IPS-NIHi7 (cell line): ENCODE measurements around the gene DYSF.

Experiments
- DNase-seq: peaks from one replicate; pipeline ENCODE4 v3.0.0; 2012; ENCODE audit warnings: mixed read lengths; ENCODE audit errors: extremely low spot score

Gene DYSF

GRCh38 chr2:71571945-71572344, 118.6 kb downstream of the DYSF start:
- DNase-seq = no peak

DNA sequence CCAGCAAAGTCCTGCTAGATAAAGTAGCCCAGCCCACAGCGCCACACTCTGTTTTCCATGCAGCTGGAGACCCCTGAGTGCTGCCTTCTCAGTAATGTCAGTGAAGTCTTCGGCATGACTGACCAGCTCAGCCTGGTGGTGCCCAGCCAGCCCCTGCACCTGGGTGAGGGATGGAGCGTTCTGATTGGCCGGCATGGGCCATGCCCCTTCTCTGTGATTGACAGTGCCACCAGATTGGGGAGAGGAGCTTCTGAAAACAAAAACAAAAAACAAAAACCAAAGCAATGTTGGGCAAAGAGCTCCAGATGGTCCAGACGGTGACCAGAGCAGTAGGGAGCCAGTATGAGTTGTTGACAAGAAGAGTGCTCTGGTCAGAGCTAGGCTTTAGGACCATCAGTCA, 122.6 kb downstream of the DYSF start:
- DNase-seq = no peak

- DNase-seq = no peak
Observed at GRCh38 chr2:71576541-71576940, 123.2 kb downstream of the DYSF start.

- no peak for DNase-seq
Observed at GRCh38 chr2:71577209-71577608, 123.8 kb downstream of the DYSF start.

DNA sequence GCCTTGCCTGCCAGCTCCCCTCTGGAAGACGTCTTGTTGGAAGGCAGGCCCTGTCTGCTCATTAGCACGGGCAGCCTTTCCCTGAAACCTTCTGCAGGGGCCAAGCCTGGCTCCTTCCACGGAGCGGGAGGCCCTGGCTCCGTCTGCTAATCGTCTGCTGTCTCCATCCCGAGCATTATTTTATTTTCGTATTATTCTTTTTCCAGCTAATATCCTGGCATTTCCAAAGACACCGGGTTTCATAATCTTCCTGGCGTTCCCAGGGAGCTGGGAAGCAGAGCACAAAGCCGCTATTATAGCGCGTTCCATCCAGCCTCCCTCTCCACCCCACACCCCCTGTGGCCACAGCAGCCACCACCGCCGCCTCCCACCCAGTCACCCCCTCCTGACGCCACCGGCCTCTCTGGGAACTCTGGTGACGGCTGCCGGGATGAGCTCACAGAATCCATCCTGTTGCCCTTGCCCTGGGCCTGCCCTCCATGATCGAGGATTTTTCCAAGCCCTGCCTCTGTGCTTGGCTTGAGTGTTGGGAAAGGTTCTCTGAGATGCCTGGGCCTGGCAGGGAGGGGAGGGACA, 125.5 kb downstream of the DYSF start:
- DNase-seq = no peak

DNA sequence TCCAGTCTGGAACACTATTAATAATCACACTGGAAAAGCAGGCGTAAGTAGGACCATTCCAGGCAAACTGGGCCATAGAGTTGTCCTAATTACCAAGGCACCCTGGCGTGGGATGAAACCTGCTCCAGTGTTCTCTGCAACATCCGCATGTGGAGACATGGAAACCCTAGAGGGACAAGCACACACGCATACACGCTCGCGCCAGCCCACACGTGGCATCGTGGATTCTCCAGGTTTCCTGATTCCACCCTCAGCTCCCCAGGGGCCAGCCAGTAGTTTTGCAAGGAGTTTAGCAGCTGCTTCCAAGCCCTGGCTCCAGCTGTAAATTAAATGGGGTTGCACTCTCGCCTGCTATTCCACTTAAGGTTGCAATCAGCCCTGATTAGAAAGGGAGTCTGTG, 127.7 kb downstream of the DYSF start:
- DNase-seq = no peak

DNA sequence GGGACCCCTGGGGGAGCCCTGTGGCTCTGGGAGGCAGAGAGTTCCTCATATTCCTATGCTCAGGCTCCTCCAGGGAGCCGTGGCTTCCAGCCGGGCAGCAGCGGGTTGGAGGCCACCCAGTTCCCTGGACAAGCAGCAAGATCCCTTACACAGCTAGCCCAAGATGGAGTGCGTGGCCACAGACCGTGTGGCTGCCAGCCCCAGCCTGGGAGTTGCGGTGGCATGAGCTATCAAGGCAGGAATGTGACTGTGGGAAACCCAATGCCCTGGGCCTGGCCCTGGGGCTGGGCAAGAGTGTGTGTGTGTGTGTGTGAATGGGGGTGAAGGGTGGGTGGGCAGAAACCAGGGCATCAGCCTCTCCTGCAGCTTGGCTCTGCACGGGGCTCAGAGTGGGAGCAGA, 130.5 kb downstream of the DYSF start:
- no peak for DNase-seq

DNA sequence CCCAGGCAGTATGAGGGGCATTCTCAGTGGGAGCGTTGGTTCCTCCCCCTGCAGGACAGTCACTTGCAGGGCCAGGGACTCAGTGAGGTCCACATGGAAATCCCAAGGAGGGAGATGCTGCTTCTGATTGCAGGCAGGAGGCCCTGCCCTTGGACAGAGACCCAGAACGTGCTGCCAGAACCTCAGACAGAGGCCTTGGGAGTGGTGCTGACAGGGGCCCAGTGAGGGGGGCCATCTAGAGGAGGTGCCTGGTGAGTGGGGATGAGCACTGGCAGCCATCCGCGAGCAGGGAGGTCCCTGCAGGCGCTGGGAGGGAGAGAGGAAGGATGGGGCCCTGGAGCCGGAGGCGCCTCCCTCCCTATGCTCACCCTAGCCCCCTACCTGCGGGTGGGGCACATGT, 133.1 kb downstream of the DYSF start:
- no peak for DNase-seq

- no peak for DNase-seq
Observed at GRCh38 chr2:71587509-71588073, 134.2 kb downstream of the DYSF start.

DNA sequence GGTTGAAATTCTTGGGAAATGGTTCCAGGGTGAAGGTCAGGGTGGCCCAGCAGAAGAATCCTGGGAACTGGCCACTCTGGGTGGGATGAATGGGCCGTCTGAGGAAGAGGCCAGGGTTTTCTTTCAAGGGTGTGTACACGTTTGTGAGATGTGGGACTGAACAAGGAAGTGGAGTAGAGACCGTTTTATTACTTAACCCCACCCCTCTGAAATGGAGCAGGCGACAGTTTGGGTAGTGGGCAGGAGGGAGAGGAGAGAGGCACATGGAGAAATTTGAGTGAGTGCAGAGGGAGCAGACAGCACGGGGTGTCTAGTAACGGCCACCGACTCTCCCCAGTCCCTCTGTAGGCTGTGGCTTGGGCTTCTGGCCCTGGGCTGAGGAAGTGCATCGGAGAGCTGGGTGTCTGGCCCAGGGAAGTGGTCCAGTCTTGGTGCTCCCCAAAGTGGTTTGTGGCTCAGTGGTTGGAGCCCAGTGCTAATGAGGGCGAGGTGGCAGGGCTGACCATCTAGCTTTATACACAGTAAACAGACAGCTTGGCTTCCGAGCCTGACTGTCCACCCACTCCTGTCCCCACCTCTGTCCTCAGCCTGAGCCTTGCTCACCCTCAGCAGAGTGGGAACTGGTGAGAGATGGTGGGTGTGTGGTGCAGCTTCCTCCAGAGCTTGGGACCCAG, 135.3 kb downstream of the DYSF start:
- no peak for DNase-seq

GRCh38 chr2:71589763-71590162, 136.4 kb downstream of the DYSF start:
- DNase-seq = peak; percentile 58

DNA sequence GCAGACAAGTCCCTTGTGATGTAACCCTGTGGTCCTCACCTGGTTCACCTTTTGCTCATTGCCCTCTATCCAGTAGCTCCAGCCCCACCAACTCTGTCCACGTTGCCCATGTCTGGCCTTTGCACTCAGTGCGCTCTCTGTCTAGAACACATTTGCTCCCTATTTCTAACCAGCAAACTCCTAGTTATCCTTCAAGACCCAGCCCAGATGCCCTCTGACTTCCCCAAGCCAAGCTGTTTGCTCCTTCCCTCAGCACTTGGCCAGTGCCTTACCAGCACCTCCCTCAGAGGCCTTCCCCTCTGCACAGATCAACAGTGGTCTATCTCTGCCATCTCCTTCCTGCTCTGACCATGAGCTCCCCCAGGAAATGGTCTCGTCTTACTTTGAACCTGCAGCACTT, 137.7 kb downstream of the DYSF start:
- DNase-seq = no peak

DNA sequence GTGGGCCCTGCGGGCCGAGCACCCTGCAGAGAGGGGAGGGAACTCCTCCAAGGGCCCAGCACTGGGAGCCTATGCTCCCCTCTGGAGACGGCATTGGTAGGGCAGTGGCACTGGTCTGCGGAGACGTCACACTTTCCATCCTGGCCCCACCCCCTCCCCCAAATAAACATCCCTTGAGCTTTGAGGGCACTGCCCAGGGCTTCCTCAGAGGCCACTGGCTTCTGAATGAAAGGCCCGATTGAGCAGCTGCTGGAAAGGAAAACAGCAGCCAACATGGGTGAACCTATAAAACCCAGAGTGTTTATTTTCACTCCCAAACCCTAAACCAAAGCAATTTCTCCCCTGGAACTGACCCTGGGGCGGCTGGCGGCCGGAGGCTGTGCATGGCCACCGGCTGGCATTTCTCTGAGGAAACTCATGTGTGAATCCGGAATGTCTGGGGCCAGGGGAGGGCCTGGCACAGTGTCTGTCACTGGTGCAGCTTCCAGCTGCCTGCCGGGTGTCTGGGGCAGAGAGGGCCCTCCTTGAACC, 138.9 kb downstream of the DYSF start:
- DNase-seq = peak; percentile 52

GRCh38 chr2:71595569-71595968, 142.2 kb downstream of the DYSF start:
- DNase-seq = no peak

DNA sequence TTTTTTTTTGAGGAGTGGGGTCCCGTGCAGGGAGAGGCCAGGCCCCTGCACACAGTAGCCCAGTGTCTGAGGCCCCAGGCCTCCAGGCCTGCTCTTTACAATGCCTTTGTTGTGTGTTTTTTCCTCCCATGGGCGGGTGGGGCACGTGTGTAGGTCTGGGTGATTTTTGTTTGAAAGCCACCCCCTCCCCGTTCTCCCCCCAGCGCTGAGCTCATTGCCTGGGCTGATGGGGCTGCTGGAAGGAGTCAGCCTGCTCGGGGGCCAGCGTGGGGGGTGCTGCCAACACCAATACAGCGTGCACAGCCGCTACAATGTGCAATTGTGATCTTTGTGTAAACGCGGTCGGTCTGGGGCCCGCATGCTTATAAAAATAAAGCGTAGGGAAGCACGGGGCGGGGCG, 142.7 kb downstream of the DYSF start:
- no peak for DNase-seq

DNA sequence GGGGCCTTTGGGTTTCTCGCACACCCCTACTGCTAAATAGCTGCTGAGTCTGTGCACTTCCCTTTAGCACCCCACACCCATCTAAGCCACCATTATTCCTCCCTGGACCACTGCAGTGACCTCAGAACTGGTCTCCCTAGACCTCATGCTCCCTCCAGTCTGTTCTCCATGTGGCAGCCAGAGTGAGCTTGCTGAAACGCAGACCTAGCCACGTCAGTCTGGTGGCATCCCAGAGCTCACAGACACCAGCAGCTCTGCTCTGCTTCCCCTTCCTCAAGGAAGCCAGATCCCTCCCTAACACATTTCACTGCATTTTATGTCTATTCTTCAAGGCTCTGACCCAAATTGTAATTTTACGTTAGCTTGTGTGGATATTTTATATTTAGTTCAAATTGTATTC, 144.4 kb downstream of the DYSF start:
- DNase-seq = no peak

DNA sequence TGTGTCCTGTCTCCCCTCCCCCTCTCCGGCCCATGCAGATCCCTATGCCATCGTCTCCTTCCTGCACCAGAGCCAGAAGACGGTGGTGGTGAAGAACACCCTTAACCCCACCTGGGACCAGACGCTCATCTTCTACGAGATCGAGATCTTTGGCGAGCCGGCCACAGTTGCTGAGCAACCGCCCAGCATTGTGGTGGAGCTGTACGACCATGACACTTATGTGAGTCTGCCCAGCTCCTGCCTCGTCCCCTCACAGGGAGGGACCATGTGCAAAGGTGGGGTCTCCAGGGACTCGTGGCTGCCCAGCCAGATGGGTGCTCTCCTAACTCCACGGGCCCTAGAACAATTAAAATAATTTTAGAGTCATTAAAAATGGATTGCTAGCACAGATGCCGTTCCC, 145.2 kb downstream of the DYSF start:
- DNase-seq = no peak

- no peak for DNase-seq
Observed at GRCh38 chr2:71599038-71599437, 145.7 kb downstream of the DYSF start.

GRCh38 chr2:71599646-71600236, 146.4 kb downstream of the DYSF start:
- DNase-seq = no peak

DNA sequence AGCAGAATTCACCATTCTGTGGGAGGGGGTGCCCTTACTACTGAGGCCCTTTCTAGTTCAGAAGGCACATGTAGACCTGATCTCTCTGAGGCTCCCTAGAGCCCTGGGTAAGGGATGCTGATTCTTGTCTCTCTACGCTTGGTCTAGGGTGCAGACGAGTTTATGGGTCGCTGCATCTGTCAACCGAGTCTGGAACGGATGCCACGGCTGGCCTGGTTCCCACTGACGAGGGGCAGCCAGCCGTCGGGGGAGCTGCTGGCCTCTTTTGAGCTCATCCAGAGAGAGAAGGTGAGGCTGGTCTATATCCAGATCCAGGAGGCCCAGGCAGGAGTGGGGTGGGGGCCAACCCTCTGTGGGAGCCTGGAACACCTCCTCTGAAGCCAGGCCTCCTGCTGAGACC, 147.2 kb downstream of the DYSF start:
- DNase-seq = no peak

DNA sequence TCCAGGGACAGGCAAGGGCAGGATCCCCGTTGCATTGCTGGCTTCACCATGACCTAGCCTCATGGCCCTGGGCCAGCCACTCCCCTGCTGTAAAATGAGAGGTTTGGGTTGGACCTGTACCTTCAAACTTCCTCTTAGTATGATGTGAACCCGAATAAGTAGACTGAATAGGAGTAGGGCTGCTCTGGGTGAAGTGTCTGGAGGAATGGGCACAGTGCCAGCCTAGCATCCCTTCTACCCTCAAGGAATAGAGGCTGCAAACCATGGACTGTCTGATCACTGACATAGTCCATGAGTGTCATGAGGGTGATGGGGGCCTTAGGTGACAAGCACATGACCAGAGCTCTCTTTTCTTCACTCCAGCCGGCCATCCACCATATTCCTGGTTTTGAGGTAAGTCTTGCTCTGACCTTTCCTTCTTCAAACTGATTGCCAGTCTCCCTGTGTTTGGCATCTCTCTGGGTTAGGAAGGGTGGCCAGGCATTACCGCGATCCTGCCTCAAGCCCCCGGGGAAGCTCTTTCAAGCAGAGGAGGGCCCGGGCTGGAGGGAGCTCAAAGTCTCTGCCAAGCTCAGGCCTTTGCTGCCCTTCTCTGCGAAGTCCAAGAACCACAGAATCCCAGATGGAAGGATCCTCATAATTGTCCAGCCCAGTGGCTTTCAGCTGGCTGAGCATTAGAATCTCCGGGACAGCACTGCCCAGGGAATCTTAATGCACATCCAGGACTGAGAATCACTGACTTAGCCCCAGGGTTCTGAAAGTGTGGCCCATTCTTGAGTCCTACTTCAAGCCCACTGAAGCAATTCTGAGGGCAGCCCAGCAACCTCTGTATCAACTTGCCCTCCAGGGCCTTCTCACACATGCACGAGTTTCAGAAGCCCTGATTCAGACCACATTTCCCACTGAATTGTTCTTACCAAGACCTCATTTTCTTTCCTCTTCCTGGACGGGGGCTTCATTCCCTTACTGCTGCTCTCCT, 148.1 kb downstream of the DYSF start:
- DNase-seq = no peak

- no peak for DNase-seq
Observed at GRCh38 chr2:71602115-71602495, 148.7 kb downstream of the DYSF start.
